Upper lobe of left lung (tissue), 6 donors: ENCODE results near the gene CDH6. TPM values are rescaled to one million over a fixed set of nuclear protein-coding genes. Genes with fewer than 3 reads are reported as not detected.

ENCODE experiments used
- ATAC-seq, 2 donors: fragments of 200-7000 bp; cut with Tn5 transposase; one replicate each; pipeline ENCODE4 v1.9.1; 2022; ENCODE audit warnings: mild to moderate bottlenecking in 2 of 2, moderate library complexity in 2 of 2; ENCODE audit not compliant: low FRiP score in 2 of 2
- DNase-seq, 2 donors: peaks; one replicate each; pipeline ENCODE4 v3.0.0-alpha.2; 2019 to 2020
- H3K27ac ChIP-seq, 4 donors: fragments of 200-600 bp; sonication (generic); one replicate each; pipeline ENCODE4 v1.5.1; 2016 to 2019
- H3K27me3 ChIP-seq, 4 donors: fragments of 200-600 bp; sonication (generic); one replicate each; pipeline ENCODE4 v1.5.1; 2017 to 2019
- H3K36me3 ChIP-seq, 4 donors: fragments of 200-600 bp; sonication (generic); one replicate each; pipeline ENCODE4 v1.5.1; 2016 to 2019
- H3K4me1 ChIP-seq, 4 donors: fragments of 200-600 bp; sonication (generic); one replicate each; pipeline ENCODE4 v1.5.1; 2018 to 2019
- H3K4me3 ChIP-seq, 4 donors: fragments of 200-600 bp; sonication (generic); one replicate each; pipeline ENCODE4 v1.5.1; 2017 to 2019; ENCODE audit warnings: mild to moderate bottlenecking in 2 of 4, moderate library complexity in 1 of 4
- H3K9me3 ChIP-seq, 4 donors: fragments of 200-600 bp; sonication (generic); one replicate each; pipeline ENCODE4 v1.5.1; 2018 to 2019
- EP300 ChIP-seq, 4 donors: sonication (generic); formaldehyde crosslinking; IDR thresholded peaks; one replicate each; pipeline ENCODE4 v1.5.1; 2017; ENCODE audit warnings: antibody characterized with exemption in 4 of 4, control low read depth in 2 of 4
- POLR2A ChIP-seq, 4 donors: fragments of 450-650 bp; IDR thresholded peaks; one replicate each; pipeline ENCODE4 v1.5.1; 2016 to 2017; ENCODE audit warnings: antibody characterized with exemption in 4 of 4, mild to moderate bottlenecking in 2 of 4
- POLR2AphosphoS5 ChIP-seq, 2 donors: sonication (generic); formaldehyde crosslinking; IDR thresholded peaks; one replicate each; pipeline ENCODE4 v1.5.1; 2017; ENCODE audit warnings: antibody characterized with exemption in 2 of 2
- WGBS, 2 donors: methylation state at CpG; one replicate each; pipeline ENCODE4 v1.1.5; 2017 to 2018; 5-methylcytosine and 5-hydroxymethylcytosine counted together
- total RNA-seq, 6 donors: library from RNA; depleted of rRNA in 4 of 6; stranded (reverse); fragments of >200 nt in 4 of 6; gene quantifications; one replicate each; pipeline versions ENCODE4 v1.1.0 to v1.2.1, GENCODE V29; 2016 to 2021
- TF ChIP-seq, protein P1 (sequence below), 6 experiments: fragments of 450-650 bp in 4 of 6; fragments of 200-600 bp in 2 of 6; sonication (generic) in 2 of 6; IDR thresholded peaks; one replicate each; pipeline ENCODE4 v1.5.1; 2016 to 2019; ENCODE audit warnings: antibody characterized with exemption in 6 of 6
- donor health status: DM: no; HTN: no; CAD: no; lungs with moderate emphysema.
- donor health status: DM: no; HTN: yes; CAD: no; lungs with severe emphysema.

CDH6 gene
- total RNA-seq, 6 donors from 2014 or later, result 1.8 to 3.6 (median 2.6) TPM

DNA sequence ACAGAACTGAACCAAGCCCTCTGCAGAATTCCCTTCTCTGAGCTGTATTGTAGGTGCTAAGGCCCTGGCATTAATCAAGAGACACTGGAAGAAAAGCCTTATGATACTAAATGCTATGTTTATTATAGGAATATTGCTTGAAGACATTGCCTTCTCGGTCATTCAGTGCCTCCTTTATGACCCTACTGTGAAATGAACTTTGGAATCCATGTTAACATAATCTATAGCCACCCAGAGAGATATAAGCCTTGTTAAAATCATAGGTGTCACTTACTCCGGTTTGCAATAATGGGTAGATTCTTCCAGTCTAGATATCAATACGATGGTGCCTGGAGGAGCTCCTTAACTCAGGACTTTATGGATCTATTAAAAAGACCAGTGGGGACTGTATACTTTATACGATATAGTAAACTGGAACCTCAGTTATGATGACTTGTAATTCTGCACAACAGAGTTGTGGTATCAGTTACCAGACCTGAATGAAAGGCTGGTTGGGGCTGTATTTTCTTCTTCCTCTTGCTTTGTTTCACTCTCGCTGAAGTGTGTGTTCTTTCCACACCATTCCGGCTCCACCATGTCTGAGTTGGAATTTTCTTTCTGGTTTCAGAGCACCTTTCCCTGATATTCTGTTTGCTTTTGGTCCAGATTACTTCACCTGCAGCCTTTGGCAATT lies 183.9 kb downstream of the CDH6 start:
- Histone ChIP-seq H3K36me3 (no peaks in the 10 kb centered on the region), H3K4me1 (no peaks in the 10 kb centered on the region), H3K27ac (no peak overlapping the region), H3K27me3 (no peaks in the 10 kb centered on the region), H3K9me3 (no peaks in the 10 kb centered on the region), H3K4me3 (no peak overlapping the region)
- DNase-seq (no peak), ATAC-seq (no peak)
- WGBS, 2 donors, result 77 to 87% methylated on average over 6 of the region's 6 CpGs
- TF ChIP-seq POLR2AphosphoS5 (IDR thresholded peaks at IDR 0.05) (no peak), EP300 (IDR thresholded peaks at IDR 0.05) (no peak), POLR2A (IDR thresholded peaks at IDR 0.05) (no peak)
- TF ChIP-seq, protein P1, sequence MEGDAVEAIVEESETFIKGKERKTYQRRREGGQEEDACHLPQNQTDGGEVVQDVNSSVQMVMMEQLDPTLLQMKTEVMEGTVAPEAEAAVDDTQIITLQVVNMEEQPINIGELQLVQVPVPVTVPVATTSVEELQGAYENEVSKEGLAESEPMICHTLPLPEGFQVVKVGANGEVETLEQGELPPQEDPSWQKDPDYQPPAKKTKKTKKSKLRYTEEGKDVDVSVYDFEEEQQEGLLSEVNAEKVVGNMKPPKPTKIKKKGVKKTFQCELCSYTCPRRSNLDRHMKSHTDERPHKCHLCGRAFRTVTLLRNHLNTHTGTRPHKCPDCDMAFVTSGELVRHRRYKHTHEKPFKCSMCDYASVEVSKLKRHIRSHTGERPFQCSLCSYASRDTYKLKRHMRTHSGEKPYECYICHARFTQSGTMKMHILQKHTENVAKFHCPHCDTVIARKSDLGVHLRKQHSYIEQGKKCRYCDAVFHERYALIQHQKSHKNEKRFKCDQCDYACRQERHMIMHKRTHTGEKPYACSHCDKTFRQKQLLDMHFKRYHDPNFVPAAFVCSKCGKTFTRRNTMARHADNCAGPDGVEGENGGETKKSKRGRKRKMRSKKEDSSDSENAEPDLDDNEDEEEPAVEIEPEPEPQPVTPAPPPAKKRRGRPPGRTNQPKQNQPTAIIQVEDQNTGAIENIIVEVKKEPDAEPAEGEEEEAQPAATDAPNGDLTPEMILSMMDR (IDR thresholded peaks at IDR 0.05), result no peak

DNA sequence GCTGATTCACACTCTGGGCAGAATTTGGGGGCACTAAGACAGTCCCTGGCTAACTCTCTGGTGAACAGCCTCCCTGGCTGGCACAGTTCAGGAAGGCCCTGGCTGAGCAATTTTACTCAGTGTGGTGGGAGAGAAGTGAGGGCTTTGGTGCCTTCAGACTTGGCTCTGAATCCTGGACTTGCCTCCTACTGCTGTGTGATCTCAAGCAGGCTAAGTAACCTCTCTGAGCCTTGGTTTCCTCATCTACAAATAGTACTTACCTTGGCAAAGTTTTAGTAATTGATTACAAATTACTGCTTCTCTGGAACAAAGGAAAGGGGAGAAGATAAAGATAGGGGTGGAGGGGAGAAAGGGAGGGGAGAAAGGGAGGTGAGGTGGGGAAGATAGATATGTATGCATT lies 184.7 kb downstream of the CDH6 start:
- ATAC-seq (no peak), DNase-seq (no peak)
- H3K4me1 ChIP-seq, result no peaks in the 10 kb centered on the region
- no peaks in the 10 kb centered on the region for H3K36me3 ChIP-seq
- H3K27ac ChIP-seq, result no peak overlapping the region
- H3K27me3 ChIP-seq, result no peaks in the 10 kb centered on the region
- no peaks in the 10 kb centered on the region for H3K9me3 ChIP-seq
- TF ChIP-seq, protein P1 (IDR thresholded peaks at IDR 0.05), result no peak
- TF ChIP-seq POLR2A (IDR thresholded peaks at IDR 0.05), result no peak
- no peak overlapping the region for H3K4me3 ChIP-seq
